ENCODE results near the gene C17orf113. TPM values are rescaled to one million over a fixed set of nuclear protein-coding genes. Genes with fewer than 3 reads are reported as not detected.

Gene C17orf113
- total RNA-seq, 1 experiment from 2014 or later = 0.62 TPM

DNA sequence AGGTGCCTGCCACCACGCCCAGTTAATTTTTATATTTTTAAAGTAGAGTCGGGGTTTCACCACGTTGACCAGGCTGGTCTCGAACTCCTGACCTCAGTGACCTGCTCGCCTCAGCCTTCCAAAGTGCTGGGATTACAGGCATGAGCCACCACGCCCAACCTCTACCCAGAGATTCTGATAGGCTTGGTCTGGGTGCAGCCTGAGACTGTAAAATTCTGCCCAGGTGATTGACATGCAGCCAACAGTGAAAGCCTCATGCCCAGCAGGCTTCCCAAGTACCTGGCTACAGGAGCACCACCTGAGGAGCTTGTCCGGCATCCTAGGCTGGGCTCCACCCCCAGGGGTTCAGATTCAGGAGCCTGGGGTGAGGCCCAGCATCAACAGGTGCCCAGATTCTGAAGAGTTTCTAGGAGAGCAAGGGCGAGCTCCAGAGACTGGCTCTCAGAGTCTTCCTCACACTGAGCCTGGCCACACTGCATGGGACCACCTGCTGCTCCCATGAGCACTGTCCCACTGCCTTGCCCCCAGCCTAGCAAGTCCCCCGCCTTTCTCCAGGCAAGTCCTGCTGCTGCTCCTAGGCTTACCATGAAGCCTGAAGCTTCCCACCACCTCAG lies 31.2 kb upstream of the C17orf113 start:
- ChIA-PET CTCF (no interaction called here), POLR2A (ENCODE audit: unreplicated experiment) (interaction anchor here (0.5 kb wide), 1 partner anchor 527 kb away, joined by 3 read pairs; no protein-coding TSS in a partner anchor)
- intact Hi-C loops (cut with micrococcal nuclease) = no loop called here
- Histone ChIP-seq H3K79me2 (ENCODE audit: low read length) (no peaks in the 10 kb centered on the region), H3K27ac (ENCODE audit: low read length) (no peak overlapping the region), H3K4me3 (ENCODE audit: low read length) (no peak overlapping the region), H2AFZ (ENCODE audit: low read length) (no peak overlapping the region), H3K4me1 (ENCODE audit: insufficient read depth, low read length) (peaks cover 6% of the 10 kb centered on the region; the same call in 1 of the 2 replicates), H3K27me3 (ENCODE audit: low read length) (no peaks in the 10 kb centered on the region), H3K4me2 (ENCODE audit: low read length) (no peak overlapping the region), H4K20me1 (ENCODE audit: low read length) (no peaks in the 10 kb centered on the region), H3F3A (ENCODE audit: low read length, unreplicated experiment) (no peaks in the 10 kb centered on the region), H3K9me3 (ENCODE audit: low read length) (no peaks in the 10 kb centered on the region), H3K36me3 (ENCODE audit: low read depth, low read length) (no peaks in the 10 kb centered on the region), H3K9me2 (replicated peaks; ENCODE audit: low read length) (no peaks in the 10 kb centered on the region), H3K9ac (ENCODE audit: low read length) (no peak overlapping the region)
- ATAC-seq (no peak), DNase-seq (no peak)
- no TSS peak for BruUV-seq (replicated peaks)
- TF ChIP-seq EZH2phosphoT487 (IDR thresholded peaks at IDR 0.05; ENCODE audit: borderline replicate concordance, low read length) (no peak), EZH2 (IDR thresholded peaks at IDR 0.05; ENCODE audit: low read length, unreplicated experiment) (no peak)
- TF ChIP-seq, protein P1, sequence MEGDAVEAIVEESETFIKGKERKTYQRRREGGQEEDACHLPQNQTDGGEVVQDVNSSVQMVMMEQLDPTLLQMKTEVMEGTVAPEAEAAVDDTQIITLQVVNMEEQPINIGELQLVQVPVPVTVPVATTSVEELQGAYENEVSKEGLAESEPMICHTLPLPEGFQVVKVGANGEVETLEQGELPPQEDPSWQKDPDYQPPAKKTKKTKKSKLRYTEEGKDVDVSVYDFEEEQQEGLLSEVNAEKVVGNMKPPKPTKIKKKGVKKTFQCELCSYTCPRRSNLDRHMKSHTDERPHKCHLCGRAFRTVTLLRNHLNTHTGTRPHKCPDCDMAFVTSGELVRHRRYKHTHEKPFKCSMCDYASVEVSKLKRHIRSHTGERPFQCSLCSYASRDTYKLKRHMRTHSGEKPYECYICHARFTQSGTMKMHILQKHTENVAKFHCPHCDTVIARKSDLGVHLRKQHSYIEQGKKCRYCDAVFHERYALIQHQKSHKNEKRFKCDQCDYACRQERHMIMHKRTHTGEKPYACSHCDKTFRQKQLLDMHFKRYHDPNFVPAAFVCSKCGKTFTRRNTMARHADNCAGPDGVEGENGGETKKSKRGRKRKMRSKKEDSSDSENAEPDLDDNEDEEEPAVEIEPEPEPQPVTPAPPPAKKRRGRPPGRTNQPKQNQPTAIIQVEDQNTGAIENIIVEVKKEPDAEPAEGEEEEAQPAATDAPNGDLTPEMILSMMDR (conservative IDR thresholded peaks at IDR 0.05; ENCODE audit: low read depth, low read length) = no peak

DNA sequence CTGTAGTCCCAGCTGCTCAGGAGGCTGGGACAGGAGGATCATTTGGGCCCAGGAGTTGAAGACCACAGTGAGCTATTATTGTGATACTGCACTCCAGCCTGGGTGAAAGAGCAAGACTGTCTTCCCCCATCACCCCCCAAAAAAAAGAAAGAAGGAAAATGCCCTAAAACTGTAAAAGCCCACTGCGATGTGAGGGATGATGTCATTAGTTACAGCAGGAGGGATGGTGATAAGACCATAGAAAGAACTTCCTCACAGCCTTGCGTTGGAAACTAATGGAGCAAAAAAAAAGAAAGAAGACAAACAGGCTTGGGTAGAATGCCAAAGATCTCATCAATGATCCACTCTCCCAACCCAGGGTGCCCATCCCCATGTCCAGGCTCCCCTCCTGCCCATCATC lies 29.1 kb upstream of the C17orf113 start:
- Histone ChIP-seq H3K27ac (ENCODE audit: low read length) (no peak overlapping the region), H3F3A (ENCODE audit: low read length, unreplicated experiment) (no peaks in the 10 kb centered on the region), H3K9me2 (replicated peaks; ENCODE audit: low read length) (no peaks in the 10 kb centered on the region), H2AFZ (ENCODE audit: low read length) (no peak overlapping the region), H3K27me3 (ENCODE audit: low read length) (no peaks in the 10 kb centered on the region), H3K9me3 (ENCODE audit: low read length) (no peaks in the 10 kb centered on the region), H3K4me1 (ENCODE audit: insufficient read depth, low read length) (peaks cover 6% of the 10 kb centered on the region; the same call in 1 of the 2 replicates), H3K79me2 (ENCODE audit: low read length) (no peaks in the 10 kb centered on the region), H3K36me3 (ENCODE audit: low read depth, low read length) (no peaks in the 10 kb centered on the region), H4K20me1 (ENCODE audit: low read length) (no peaks in the 10 kb centered on the region), H3K4me2 (ENCODE audit: low read length) (no peak overlapping the region), H3K4me3 (ENCODE audit: low read length) (no peak overlapping the region), H3K9ac (ENCODE audit: low read length) (no peak overlapping the region)
- CTCF ChIA-PET = no interaction called here
- intact Hi-C loops (cut with micrococcal nuclease) = no loop called here
- DNase-seq = no peak
- TF ChIP-seq, protein P1 (conservative IDR thresholded peaks at IDR 0.05; ENCODE audit: low read depth, low read length) = no peak
- TF ChIP-seq EZH2phosphoT487 (IDR thresholded peaks at IDR 0.05; ENCODE audit: borderline replicate concordance, low read length) (no peak), EZH2 (IDR thresholded peaks at IDR 0.05; ENCODE audit: low read length, unreplicated experiment) (no peak)
- no peak for ATAC-seq
- POLR2A ChIA-PET (ENCODE audit: unreplicated experiment) = no interaction called here
- BruUV-seq (replicated peaks) = no TSS peak

- intact Hi-C loops (cut with micrococcal nuclease) = no loop called here
- Histone ChIP-seq H3K27ac (ENCODE audit: low read length) (no peak overlapping the region), H3K9me2 (replicated peaks; ENCODE audit: low read length) (no peaks in the 10 kb centered on the region), H3K4me2 (ENCODE audit: low read length) (no peak overlapping the region), H3K4me3 (ENCODE audit: low read length) (no peak overlapping the region), H3K9ac (ENCODE audit: low read length) (no peak overlapping the region), H3K36me3 (ENCODE audit: low read depth, low read length) (no peaks in the 10 kb centered on the region), H3K79me2 (ENCODE audit: low read length) (no peaks in the 10 kb centered on the region), H3K9me3 (ENCODE audit: low read length) (no peaks in the 10 kb centered on the region), H3K27me3 (ENCODE audit: low read length) (no peaks in the 10 kb centered on the region), H3K4me1 (ENCODE audit: insufficient read depth, low read length) (peaks cover 6% of the 10 kb centered on the region; the same call in 1 of the 2 replicates), H2AFZ (ENCODE audit: low read length) (no peak overlapping the region), H3F3A (ENCODE audit: low read length, unreplicated experiment) (no peaks in the 10 kb centered on the region), H4K20me1 (ENCODE audit: low read length) (no peaks in the 10 kb centered on the region)
- TF ChIP-seq, protein P1 (conservative IDR thresholded peaks at IDR 0.05; ENCODE audit: low read depth, low read length) = no peak
- TF ChIP-seq EZH2phosphoT487 (IDR thresholded peaks at IDR 0.05; ENCODE audit: borderline replicate concordance, low read length) (no peak), EZH2 (IDR thresholded peaks at IDR 0.05; ENCODE audit: low read length, unreplicated experiment) (no peak)
- BruUV-seq (replicated peaks) = no TSS peak
- no peak for DNase-seq
- ChIA-PET POLR2A (ENCODE audit: unreplicated experiment) (interaction anchor here (0.6 kb wide), 1 partner anchor 565 kb away, joined by 6 read pairs; no protein-coding TSS in a partner anchor), CTCF (no interaction called here)
- ATAC-seq = no peak
Measured at GRCh38 chr17:42078396-42079043, 28.1 kb upstream of the C17orf113 start.
